T-helper 1 cell treated with Interleukin-12 subunit alpha and Interleukin-12 subunit beta and Interleukin-4 antibody, amounts not matched to agents 30 μg/mL and 1 μg/mL, for 36 hours (primary cell): Measurements from ENCODE around the gene NDNF.

Experiments
- H3K27ac Mint-ChIP-seq: one replicate; pipeline ENCODE4 v1.8.0; 2021; ENCODE audit warnings: mild to moderate bottlenecking, mixed read lengths
- H3K27me3 Mint-ChIP-seq: one replicate; pipeline ENCODE4 v1.8.0; 2021; ENCODE audit warnings: low read depth, mixed read lengths
- H3K36me3 Mint-ChIP-seq: one replicate; pipeline ENCODE4 v1.8.0; 2021; ENCODE audit warnings: low read depth, mixed read lengths
- H3K4me1 Mint-ChIP-seq: one replicate; pipeline ENCODE4 v1.8.0; 2021; ENCODE audit warnings: low read depth, mixed read lengths
- H3K4me3 Mint-ChIP-seq: one replicate; pipeline ENCODE4 v1.8.0; 2021; ENCODE audit warnings: mild to moderate bottlenecking, moderate library complexity, mixed read lengths
- H3K9me3 Mint-ChIP-seq: one replicate; pipeline ENCODE4 v1.8.0; 2021; ENCODE audit warnings: mixed read lengths

Gene NDNF

GRCh38 chr4:121015421-121015820 lies 56.9 kb downstream of the NDNF start:
- no peak overlapping the region for H3K4me3 Mint-ChIP-seq
- no peaks in the 10 kb centered on the region for H3K4me1 Mint-ChIP-seq
- peaks cover 4% of the 10 kb centered on the region for H3K27me3 Mint-ChIP-seq
- H3K36me3 Mint-ChIP-seq: no peaks in the 10 kb centered on the region
- H3K9me3 Mint-ChIP-seq: no peaks in the 10 kb centered on the region
- no peak overlapping the region for H3K27ac Mint-ChIP-seq

- no peak overlapping the region for H3K27ac Mint-ChIP-seq
- no peaks in the 10 kb centered on the region for H3K36me3 Mint-ChIP-seq
- no peaks in the 10 kb centered on the region for H3K4me1 Mint-ChIP-seq
- H3K4me3 Mint-ChIP-seq: no peak overlapping the region
- H3K9me3 Mint-ChIP-seq: no peaks in the 10 kb centered on the region
- H3K27me3 Mint-ChIP-seq: peaks cover 4% of the 10 kb centered on the region
Observed at GRCh38 chr4:121014544-121014943, 57.8 kb downstream of the NDNF start.

- H3K27me3 Mint-ChIP-seq: no peaks in the 10 kb centered on the region
Observed at GRCh38 chr4:121011780-121012340, 60.5 kb downstream of the NDNF start.

GRCh38 chr4:121011138-121011537 lies 61.2 kb downstream of the NDNF start:
- no peak overlapping the region for H3K4me3 Mint-ChIP-seq
- H3K27ac Mint-ChIP-seq: no peak overlapping the region
- no peaks in the 10 kb centered on the region for H3K9me3 Mint-ChIP-seq
- H3K36me3 Mint-ChIP-seq: no peaks in the 10 kb centered on the region
- H3K4me1 Mint-ChIP-seq: no peaks in the 10 kb centered on the region
- no peaks in the 10 kb centered on the region for H3K27me3 Mint-ChIP-seq

More at GRCh38 chr4:121011780-121012340, 60.5 kb downstream of the NDNF start:
- H3K36me3 Mint-ChIP-seq: no peaks in the 10 kb centered on the region
- H3K4me1 Mint-ChIP-seq: no peaks in the 10 kb centered on the region
- H3K4me3 Mint-ChIP-seq: no peak overlapping the region
- H3K27ac Mint-ChIP-seq: no peak overlapping the region
- H3K9me3 Mint-ChIP-seq: no peaks in the 10 kb centered on the region

GRCh38 chr4:121009578-121010478 lies 62.5 kb downstream of the NDNF start:
- H3K9me3 Mint-ChIP-seq: no peaks in the 10 kb centered on the region
- no peaks in the 10 kb centered on the region for H3K36me3 Mint-ChIP-seq
- H3K27ac Mint-ChIP-seq: no peak overlapping the region
- no peaks in the 10 kb centered on the region for H3K4me1 Mint-ChIP-seq
- H3K27me3 Mint-ChIP-seq: peaks cover 4% of the 10 kb centered on the region
- H3K4me3 Mint-ChIP-seq: no peak overlapping the region

- peaks cover 4% of the 10 kb centered on the region for H3K27me3 Mint-ChIP-seq
- H3K27ac Mint-ChIP-seq: no peak overlapping the region
- no peak overlapping the region for H3K4me3 Mint-ChIP-seq
- no peaks in the 10 kb centered on the region for H3K4me1 Mint-ChIP-seq
- H3K36me3 Mint-ChIP-seq: no peaks in the 10 kb centered on the region
- H3K9me3 Mint-ChIP-seq: peaks cover 3% of the 10 kb centered on the region
Observed at GRCh38 chr4:121007660-121008059, 64.7 kb downstream of the NDNF start.

GRCh38 chr4:121003863-121004262 lies 68.5 kb downstream of the NDNF start:
- Mint-ChIP-seq H3K27ac (no peak overlapping the region), H3K36me3 (no peaks in the 10 kb centered on the region), H3K4me1 (no peaks in the 10 kb centered on the region), H3K27me3 (peaks cover 4% of the 10 kb centered on the region), H3K4me3 (no peak overlapping the region), H3K9me3 (peaks cover 3% of the 10 kb centered on the region)

- H3K36me3 Mint-ChIP-seq: no peaks in the 10 kb centered on the region
- no peak overlapping the region for H3K4me3 Mint-ChIP-seq
- no peaks in the 10 kb centered on the region for H3K9me3 Mint-ChIP-seq
- H3K4me1 Mint-ChIP-seq: no peaks in the 10 kb centered on the region
- no peak overlapping the region for H3K27ac Mint-ChIP-seq
- no peaks in the 10 kb centered on the region for H3K27me3 Mint-ChIP-seq
Observed at GRCh38 chr4:120995266-120996010, 76.9 kb downstream of the NDNF start.

- H3K27me3 Mint-ChIP-seq: no peaks in the 10 kb centered on the region
- no peaks in the 10 kb centered on the region for H3K36me3 Mint-ChIP-seq
- no peak overlapping the region for H3K27ac Mint-ChIP-seq
- H3K4me3 Mint-ChIP-seq: no peak overlapping the region
- H3K9me3 Mint-ChIP-seq: no peaks in the 10 kb centered on the region
- no peaks in the 10 kb centered on the region for H3K4me1 Mint-ChIP-seq
Observed at GRCh38 chr4:120994521-120994920, 77.8 kb downstream of the NDNF start.

GRCh38 chr4:120991885-120992284 lies 80.5 kb downstream of the NDNF start:
- no peaks in the 10 kb centered on the region for H3K4me1 Mint-ChIP-seq
- H3K36me3 Mint-ChIP-seq: no peaks in the 10 kb centered on the region
- H3K27me3 Mint-ChIP-seq: no peaks in the 10 kb centered on the region
- no peak overlapping the region for H3K4me3 Mint-ChIP-seq
- no peak overlapping the region for H3K27ac Mint-ChIP-seq
- H3K9me3 Mint-ChIP-seq: no peaks in the 10 kb centered on the region

- Mint-ChIP-seq H3K27me3 (no peaks in the 10 kb centered on the region), H3K4me3 (no peak overlapping the region), H3K9me3 (no peaks in the 10 kb centered on the region), H3K36me3 (no peaks in the 10 kb centered on the region), H3K4me1 (no peaks in the 10 kb centered on the region), H3K27ac (no peak overlapping the region)
Observed at GRCh38 chr4:120990246-120990645, 82.1 kb downstream of the NDNF start.
